Osteoblast (primary cell): Measurements from ENCODE around the gene CYP2S1. TPM values are rescaled to one million over a fixed set of nuclear protein-coding genes. Genes with fewer than 3 reads are reported as not detected.
"Not testable (repeated sequence)": the region's sequence is repeated elsewhere in the genome, so short reads cannot be mapped to it uniquely, and the experiment has no call there.

Source experiments
- DNase-seq: peaks from one replicate; pipeline ENCODE4 v3.0.0; 2011; ENCODE audit warnings: low spot score, mixed read lengths; ENCODE audit not compliant: insufficient read length; ENCODE audit errors: missing footprints
- H2AFZ ChIP-seq: 2 replicates; pipeline ENCODE4 v1.6.0; 2011; ENCODE audit warnings: mild to moderate bottlenecking, low read length
- H3K27ac ChIP-seq: 2 replicates; pipeline ENCODE4 v1.5.1; 2011; ENCODE audit warnings: mild to moderate bottlenecking, low read depth, low read length, moderate library complexity
- H3K27me3 ChIP-seq: 2 replicates; pipeline ENCODE4 v1.6.0; 2012; ENCODE audit warnings: mild to moderate bottlenecking, control low read depth, inconsistent platforms, low read length, moderate library complexity; ENCODE audit not compliant: insufficient read depth
- H3K36me3 ChIP-seq: 2 replicates; pipeline ENCODE4 v1.5.1; 2011; ENCODE audit warnings: mild to moderate bottlenecking, low read length, control low read depth, moderate library complexity; ENCODE audit not compliant: insufficient read depth
- H3K4me1 ChIP-seq: 2 replicates; pipeline ENCODE4 v1.5.1; 2011; ENCODE audit warnings: mild to moderate bottlenecking, low read length, control low read depth, moderate library complexity; ENCODE audit not compliant: insufficient read depth
- H3K4me2 ChIP-seq: 2 replicates; pipeline ENCODE4 v1.6.0; 2011; ENCODE audit warnings: mild to moderate bottlenecking, low read length; ENCODE audit not compliant: insufficient read depth
- H3K4me3 ChIP-seq: fragments of 200-600 bp; sonication (generic); 3 replicates; pipeline ENCODE4 v1.5.1; 2012; ENCODE audit warnings: mild to moderate bottlenecking, low read length, inconsistent platforms; ENCODE audit not compliant: insufficient read depth
- H3K79me2 ChIP-seq: 2 replicates; pipeline ENCODE4 v1.6.0; 2012; ENCODE audit warnings: mild to moderate bottlenecking, low read length, control low read depth, inconsistent platforms; ENCODE audit not compliant: insufficient read depth
- H3K9me3 ChIP-seq: 2 replicates; pipeline ENCODE4 v1.5.1; 2011; ENCODE audit warnings: low read depth, low read length, control low read depth
- H4K20me1 ChIP-seq: 2 replicates; pipeline ENCODE4 v1.6.0; 2012; ENCODE audit warnings: mild to moderate bottlenecking, low read length, control low read depth; ENCODE audit not compliant: insufficient read depth
- total RNA-seq: library from RNA; depleted of rRNA; stranded (reverse); fragments of >200 nt; gene quantifications from 2 replicates; pipeline ENCODE4 v1.2.3, GENCODE V29; 2012
- TF ChIP-seq, protein P1 (sequence below): IDR thresholded peaks from 2 replicates; pipeline ENCODE4 v1.5.1; 2011; ENCODE audit warnings: mild to moderate bottlenecking, low read depth, low read length, moderate library complexity; ENCODE audit errors: extremely low read depth

Gene CYP2S1, protein sequence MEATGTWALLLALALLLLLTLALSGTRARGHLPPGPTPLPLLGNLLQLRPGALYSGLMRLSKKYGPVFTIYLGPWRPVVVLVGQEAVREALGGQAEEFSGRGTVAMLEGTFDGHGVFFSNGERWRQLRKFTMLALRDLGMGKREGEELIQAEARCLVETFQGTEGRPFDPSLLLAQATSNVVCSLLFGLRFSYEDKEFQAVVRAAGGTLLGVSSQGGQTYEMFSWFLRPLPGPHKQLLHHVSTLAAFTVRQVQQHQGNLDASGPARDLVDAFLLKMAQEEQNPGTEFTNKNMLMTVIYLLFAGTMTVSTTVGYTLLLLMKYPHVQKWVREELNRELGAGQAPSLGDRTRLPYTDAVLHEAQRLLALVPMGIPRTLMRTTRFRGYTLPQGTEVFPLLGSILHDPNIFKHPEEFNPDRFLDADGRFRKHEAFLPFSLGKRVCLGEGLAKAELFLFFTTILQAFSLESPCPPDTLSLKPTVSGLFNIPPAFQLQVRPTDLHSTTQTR
- not detected in 2 replicates for total RNA-seq

DNA sequence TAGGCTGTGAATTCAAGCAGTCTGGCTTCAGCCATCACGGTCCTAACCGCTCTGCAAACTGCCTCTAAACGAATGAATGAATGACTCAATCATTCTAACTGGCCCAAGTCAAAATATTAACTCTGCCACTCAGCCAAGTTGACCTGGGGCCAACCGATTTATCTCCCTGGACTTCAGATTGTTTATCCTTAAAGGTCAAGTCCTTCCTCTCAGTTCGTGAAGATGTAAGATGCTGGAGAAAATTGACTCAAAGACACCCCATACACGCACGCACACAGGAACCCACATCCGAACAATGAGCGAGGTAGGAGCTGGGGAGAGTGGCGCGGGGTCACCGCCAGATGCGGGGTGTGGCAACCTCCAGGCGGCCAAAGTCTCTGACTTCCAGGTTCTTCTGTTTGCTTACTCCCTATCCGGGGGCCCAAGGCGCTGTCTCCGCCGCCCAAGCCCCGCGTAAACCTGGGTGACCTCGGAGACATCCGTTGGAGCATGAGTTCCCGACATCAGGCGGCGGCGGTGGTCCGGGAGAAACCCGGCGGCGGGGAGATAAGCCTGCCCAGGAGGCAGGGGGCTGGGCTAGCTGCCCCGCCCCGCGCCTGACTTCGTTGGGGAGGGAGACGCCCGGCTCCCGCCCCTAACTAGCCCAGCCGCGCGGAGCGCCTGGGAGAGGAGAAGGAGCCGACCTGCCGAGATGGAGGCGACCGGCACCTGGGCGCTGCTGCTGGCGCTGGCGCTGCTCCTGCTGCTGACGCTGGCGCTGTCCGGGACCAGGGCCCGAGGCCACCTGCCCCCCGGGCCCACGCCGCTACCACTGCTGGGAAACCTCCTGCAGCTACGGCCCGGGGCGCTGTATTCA, at the start of gene CYP2S1:
TSS of gene CYP2S1 (plus strand) at position 646 of the 856 bp plus-strand sequence. CDS start at position 692, 46 bp downstream.
- no peaks in the 10 kb centered on the region for H3K9me3 ChIP-seq
- H3K27me3 ChIP-seq = peaks cover 47% of the 10 kb centered on the region
- no peaks in the 10 kb centered on the region for H4K20me1 ChIP-seq
- H3K4me3 ChIP-seq = no peak within 1 kb of the TSS
- H3K4me2 ChIP-seq = no peak within 1 kb of the TSS
- H3K79me2 ChIP-seq = no peaks in the 10 kb centered on the region
- no peaks in the 10 kb centered on the region for H3K36me3 ChIP-seq
- no peaks in the 10 kb centered on the region for H3K4me1 ChIP-seq
- H2AFZ ChIP-seq = no peak within 1 kb of the TSS
- no peak within 1 kb of the TSS for H3K27ac ChIP-seq
- DNase-seq = peak; percentile 87
- TF ChIP-seq, protein P1, sequence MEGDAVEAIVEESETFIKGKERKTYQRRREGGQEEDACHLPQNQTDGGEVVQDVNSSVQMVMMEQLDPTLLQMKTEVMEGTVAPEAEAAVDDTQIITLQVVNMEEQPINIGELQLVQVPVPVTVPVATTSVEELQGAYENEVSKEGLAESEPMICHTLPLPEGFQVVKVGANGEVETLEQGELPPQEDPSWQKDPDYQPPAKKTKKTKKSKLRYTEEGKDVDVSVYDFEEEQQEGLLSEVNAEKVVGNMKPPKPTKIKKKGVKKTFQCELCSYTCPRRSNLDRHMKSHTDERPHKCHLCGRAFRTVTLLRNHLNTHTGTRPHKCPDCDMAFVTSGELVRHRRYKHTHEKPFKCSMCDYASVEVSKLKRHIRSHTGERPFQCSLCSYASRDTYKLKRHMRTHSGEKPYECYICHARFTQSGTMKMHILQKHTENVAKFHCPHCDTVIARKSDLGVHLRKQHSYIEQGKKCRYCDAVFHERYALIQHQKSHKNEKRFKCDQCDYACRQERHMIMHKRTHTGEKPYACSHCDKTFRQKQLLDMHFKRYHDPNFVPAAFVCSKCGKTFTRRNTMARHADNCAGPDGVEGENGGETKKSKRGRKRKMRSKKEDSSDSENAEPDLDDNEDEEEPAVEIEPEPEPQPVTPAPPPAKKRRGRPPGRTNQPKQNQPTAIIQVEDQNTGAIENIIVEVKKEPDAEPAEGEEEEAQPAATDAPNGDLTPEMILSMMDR = no peak

DNA sequence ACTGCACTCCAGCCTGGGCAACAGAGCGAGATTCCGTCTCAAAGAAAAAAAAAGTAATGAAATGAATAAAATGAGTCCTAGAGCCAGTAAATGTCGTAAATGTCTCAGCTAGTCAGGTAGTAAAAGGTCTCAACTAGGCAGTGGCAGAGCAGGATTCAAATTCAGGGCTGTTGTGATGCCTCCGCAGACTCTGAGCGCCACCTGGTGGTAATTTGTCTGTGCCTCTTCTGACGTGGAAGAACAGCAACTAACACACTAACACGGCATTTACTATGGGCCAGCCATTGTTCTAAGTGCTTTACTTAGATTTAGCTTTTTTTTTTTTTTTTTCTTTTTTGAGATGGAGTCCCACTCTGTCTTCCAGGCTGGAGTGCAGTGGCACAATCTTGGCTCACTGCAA, 48.6 kb upstream of the CYP2S1 start:
- Histone ChIP-seq H4K20me1 (no peaks in the 10 kb centered on the region), H3K36me3 (no peaks in the 10 kb centered on the region), H3K4me1 (no peaks in the 10 kb centered on the region), H3K4me2 (no peak overlapping the region), H3K4me3 (no peak overlapping the region), H2AFZ (no peak overlapping the region), H3K79me2 (no peaks in the 10 kb centered on the region), H3K9me3 (no peaks in the 10 kb centered on the region), H3K27me3 (no peaks in the 10 kb centered on the region), H3K27ac (no peak overlapping the region)
- TF ChIP-seq, protein P1 = peak; percentile 82
- peak; percentile 77 for DNase-seq

DNA sequence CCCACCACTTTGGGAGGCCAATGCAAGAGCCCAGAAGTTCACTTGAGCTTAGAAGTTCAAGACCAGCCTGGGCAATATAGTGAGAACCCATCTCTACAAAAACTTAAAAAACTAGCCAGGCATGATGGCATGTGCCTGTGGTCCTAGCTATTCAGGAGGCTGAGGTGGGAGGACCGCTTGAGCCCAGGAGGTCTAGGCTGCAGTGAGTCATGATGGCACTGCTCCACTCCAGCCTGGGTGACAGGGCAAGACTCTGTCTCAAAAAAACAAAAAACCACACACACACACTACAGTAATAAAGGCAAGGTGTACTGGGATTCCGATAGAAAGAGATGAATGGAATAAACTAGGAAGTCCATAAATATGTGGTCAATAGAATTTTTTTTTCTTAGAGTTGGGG, 43.2 kb upstream of the CYP2S1 start:
- Histone ChIP-seq H3K4me3 (no peak overlapping the region), H3K4me1 (no peaks in the 10 kb centered on the region), H4K20me1 (no peaks in the 10 kb centered on the region), H3K79me2 (no peaks in the 10 kb centered on the region), H3K4me2 (no peak overlapping the region), H3K27me3 (no peaks in the 10 kb centered on the region), H3K9me3 (no peaks in the 10 kb centered on the region), H3K27ac (no peak overlapping the region), H3K36me3 (no peaks in the 10 kb centered on the region), H2AFZ (no peak overlapping the region)
- DNase-seq = no peak
- TF ChIP-seq, protein P1 = no peak

DNA sequence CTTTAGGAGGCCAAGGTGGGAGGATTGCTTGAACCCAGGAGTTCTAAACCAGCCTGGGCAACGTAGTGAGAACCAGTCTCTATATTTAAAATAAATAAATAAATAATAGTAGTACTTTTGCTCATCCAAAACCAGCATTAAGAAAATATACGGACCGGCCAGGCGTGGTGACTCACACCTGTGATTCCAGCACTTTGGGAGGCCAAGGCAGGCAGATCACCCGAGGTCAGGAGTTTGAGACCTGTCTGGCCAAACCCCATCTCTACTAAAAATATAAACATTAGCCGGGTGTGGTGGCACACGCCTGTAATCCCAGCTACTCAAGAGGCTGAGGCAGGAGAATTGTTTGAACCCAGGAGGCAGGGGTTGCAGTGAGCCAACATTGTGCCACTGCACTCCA, 42.0 kb upstream of the CYP2S1 start:
- not testable (repeated sequence) for H3K4me1 ChIP-seq, H3K79me2 ChIP-seq, H3K4me2 ChIP-seq, H4K20me1 ChIP-seq, H3K27ac ChIP-seq, H3K9me3 ChIP-seq, H3K27me3 ChIP-seq, H3K4me3 ChIP-seq, DNase-seq, H3K36me3 ChIP-seq, H2AFZ ChIP-seq
